ENCODE measurements around the gene SLC12A3.

The SLC12A3 gene

GRCh38 chr16:56950881-56951771 lies 86.1 kb downstream of the SLC12A3 start:
- DNase-seq: peak; percentile 35 to 49
- TF ChIP-seq GATA1 (IDR thresholded peaks at IDR 0.05; ENCODE audit: low read depth, low read length): no peak
- no peak for TF ChIP-seq POLR2A (IDR thresholded peaks at IDR 0.05; ENCODE audit: low read length)

DNA sequence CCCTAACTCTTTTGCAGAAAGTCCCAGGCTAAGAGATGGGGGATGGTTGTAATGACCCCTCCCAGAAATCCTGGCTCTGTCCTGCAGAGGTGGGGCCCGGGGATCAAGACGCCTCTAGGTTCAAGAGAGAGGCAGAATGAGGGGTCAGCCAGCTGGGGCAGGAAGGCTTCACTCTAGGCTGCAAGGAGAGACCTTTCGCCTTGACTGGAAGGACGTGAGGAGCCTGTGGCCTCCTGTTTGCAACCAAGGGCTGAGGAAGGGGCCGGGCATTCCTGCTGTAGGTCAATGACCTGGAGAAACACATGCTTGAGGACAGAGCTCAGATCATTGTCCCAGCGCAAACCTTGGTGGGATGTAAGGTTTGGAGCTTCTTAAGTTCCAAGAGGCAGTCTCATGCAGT lies 88.0 kb downstream of the SLC12A3 start:
- no peak for TF ChIP-seq GATA1 (IDR thresholded peaks at IDR 0.05; ENCODE audit: low read depth, low read length)
- no peak for TF ChIP-seq POLR2A (IDR thresholded peaks at IDR 0.05; ENCODE audit: low read length)
- DNase-seq: no peak

DNA sequence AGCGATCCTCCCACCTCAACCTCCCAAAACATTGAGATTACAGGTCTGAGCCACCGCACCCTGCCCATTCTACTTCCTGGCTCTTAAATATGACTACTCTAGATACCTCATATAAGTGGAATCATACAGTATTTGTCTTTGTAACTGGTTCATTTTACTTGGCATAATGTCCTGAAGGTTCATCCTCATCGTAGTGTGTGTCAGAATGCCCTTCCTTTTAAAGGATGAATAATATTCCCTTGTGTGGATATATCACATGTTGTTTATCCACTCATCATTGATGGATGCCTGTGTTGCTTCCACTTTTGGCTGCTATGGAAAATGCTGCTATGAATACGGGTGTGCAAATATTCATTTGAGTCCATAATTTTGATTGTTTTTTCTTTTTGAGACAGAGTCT lies 91.1 kb downstream of the SLC12A3 start:
- DNase-seq: no peak
- TF ChIP-seq GATA1 (IDR thresholded peaks at IDR 0.05; ENCODE audit: low read depth, low read length): no peak
- TF ChIP-seq POLR2A (IDR thresholded peaks at IDR 0.05; ENCODE audit: low read length): no peak

DNA sequence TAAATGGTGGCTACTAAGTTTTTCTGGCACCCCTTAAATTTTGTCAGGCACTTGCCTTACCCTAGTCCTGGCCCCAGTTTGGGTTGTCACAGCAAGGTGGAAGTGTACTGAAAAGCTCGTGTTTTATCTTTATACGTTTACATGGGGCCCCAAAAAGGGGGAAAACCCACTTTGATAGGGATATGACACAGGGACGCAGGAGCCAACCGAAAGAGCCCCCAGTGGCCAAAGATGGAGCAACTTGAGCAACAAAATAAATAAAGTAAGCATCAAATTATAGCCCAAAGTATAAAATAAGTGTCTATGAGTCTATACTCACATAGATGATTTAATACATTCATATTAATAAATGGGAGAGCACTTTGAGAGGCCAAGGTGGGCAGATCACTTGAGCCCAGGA lies 91.7 kb downstream of the SLC12A3 start:
- no peak for TF ChIP-seq GATA1 (IDR thresholded peaks at IDR 0.05; ENCODE audit: low read depth, low read length)
- TF ChIP-seq POLR2A (IDR thresholded peaks at IDR 0.05; ENCODE audit: low read length): no peak
- peak in 1 of 2 experiments; percentile 12 for DNase-seq

DNA sequence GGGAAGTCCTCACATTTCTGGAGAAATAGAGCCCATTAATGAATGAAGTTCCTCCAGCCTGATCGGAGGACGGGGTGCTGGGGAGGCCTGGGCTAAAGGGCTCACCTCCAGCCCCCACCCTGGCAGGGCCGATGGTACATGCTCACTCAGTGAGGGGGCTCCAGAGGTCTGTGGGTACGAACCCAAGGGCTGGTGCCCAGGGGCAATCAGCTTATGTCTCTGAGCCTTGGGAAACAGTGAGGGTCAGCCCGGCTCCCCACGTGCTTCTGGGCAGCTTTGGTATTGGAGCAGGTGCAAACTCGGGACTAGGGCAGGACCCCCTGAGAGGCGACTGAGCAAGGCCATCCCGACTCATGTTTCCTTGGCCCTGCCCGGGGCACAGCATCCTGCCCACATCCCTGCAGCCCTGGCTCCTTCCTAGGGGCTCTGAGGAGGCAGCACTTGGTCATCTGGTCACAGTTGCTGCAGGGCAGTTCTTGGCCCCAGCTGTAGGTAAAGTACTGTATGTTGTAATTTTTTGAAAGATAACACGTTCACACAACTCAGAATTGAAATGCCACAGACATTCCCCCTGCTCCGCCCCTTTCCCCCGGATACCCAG lies 95.8 kb downstream of the SLC12A3 start:
- TF ChIP-seq GATA1 (IDR thresholded peaks at IDR 0.05; ENCODE audit: low read depth, low read length): no peak
- no peak for TF ChIP-seq POLR2A (IDR thresholded peaks at IDR 0.05; ENCODE audit: low read length)
- DNase-seq: no peak

- TF ChIP-seq GATA1 (IDR thresholded peaks at IDR 0.05; ENCODE audit: low read depth, low read length) (no peak), POLR2A (IDR thresholded peaks at IDR 0.05; ENCODE audit: low read length) (no peak)
- DNase-seq: no peak
These were observed 96.4 kb downstream of the SLC12A3 start for GRCh38 chr16:56961386-56961785.

DNA sequence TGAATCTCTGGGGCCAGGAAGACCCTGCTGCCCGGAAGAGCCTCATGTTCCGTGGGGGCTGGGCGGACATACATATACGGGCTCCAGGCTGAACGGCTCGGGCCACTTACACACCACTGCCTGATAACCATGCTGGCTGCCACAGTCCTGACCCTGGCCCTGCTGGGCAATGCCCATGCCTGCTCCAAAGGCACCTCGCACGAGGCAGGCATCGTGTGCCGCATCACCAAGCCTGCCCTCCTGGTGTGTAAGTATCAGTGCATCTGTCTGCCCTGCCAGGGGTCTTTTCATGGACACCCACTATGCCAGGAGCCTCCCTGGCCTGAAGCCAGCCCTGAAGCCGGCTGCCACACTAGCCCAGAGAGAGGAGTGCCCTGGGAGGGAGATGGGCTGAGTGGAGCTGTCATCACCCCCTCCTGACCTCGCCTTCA lies 96.9 kb downstream of the SLC12A3 start, which contains the start of gene CETP:
CETP (plus strand) TSS at position 100 of the 431 bp plus-strand sequence; CDS start at position 130, 30 bp downstream.
- no peak for DNase-seq
- TF ChIP-seq POLR2A (IDR thresholded peaks at IDR 0.05; ENCODE audit: low read length) (no peak), GATA1 (IDR thresholded peaks at IDR 0.05; ENCODE audit: low read depth, low read length) (no peak)

DNA sequence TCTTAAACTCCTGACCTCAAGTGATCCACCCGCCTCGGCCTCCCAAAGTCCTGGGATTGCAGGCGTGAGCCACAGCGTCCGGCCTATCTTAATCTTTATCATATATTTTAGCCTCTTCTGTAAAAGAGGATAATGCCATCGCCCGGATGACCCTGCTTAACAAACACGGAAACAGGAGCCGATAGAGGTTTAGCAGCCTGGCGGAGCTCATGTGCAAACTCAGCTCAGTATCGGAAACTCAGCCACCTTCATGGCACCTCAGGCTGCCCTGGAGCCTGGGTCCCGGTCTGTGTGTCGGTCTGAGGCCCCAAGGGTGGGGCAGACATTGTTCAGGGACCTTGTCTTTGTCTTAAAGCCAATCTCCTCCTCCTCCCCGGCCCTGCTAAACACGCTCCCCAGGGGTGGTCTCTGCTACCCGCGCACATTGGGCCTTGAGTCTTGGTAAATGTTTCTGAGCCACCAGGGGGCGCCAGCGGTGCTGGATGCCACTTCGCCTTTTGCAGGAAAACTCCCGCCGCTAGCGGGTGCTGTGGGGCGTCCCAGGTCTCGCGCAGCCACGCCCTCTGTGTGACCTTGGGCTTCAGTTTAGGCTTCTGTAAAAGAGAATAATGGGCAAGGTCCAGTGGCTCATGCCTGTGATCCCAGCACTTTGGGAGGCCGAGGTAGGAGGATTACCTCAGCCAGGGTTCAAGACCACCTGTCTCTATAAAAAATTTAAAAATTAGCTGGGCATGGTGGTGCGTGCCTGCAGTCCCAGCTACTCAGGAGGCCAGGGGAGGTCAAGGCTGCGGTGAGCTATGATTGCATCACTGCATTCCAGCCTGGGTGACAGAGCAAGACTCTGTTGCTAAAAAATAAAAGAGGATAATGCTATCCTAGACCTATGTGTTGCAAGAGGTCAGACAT lies 99.5 kb downstream of the SLC12A3 start:
- TF ChIP-seq POLR2A (IDR thresholded peaks at IDR 0.05; ENCODE audit: low read length) (no peak), GATA1 (IDR thresholded peaks at IDR 0.05; ENCODE audit: low read depth, low read length) (no peak)
- peak; percentile 88 to 94 for DNase-seq

Data from erythroblast (primary cell).